Measurements from ENCODE around the gene ZNF653.
"Not testable (repeated sequence)": the region's sequence is repeated elsewhere in the genome, so short reads cannot be mapped to it uniquely, and the experiment has no call there.

ZNF653 gene

DNA sequence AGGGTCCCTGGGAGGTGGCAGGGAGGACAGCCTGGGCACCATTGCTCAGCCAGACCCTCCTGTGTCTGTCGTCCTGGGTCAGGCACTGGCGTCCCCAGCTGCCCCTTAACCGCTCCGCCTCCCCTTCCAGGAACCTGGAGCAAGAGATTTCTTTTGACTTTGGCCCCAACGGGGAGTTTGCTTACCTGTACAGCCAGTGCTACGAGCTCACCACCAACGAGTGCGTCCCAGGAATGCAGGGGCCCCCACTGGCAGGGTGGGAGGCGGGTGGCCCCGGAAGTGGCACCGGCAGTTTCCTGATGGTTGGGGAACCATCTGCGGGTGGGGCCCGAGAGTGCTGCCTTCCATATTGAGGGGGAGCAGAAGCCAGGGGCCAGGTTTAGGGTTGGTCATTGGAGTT, 57.2 kb downstream of the ZNF653 start:
- no peak for DNase-seq
- intact Hi-C loops (cut with DNase I), result loop anchor here (5.0 kb wide), 2 partner anchors 34 to 156 kb away; partner anchors contain the start of gene ELAVL3

DNA sequence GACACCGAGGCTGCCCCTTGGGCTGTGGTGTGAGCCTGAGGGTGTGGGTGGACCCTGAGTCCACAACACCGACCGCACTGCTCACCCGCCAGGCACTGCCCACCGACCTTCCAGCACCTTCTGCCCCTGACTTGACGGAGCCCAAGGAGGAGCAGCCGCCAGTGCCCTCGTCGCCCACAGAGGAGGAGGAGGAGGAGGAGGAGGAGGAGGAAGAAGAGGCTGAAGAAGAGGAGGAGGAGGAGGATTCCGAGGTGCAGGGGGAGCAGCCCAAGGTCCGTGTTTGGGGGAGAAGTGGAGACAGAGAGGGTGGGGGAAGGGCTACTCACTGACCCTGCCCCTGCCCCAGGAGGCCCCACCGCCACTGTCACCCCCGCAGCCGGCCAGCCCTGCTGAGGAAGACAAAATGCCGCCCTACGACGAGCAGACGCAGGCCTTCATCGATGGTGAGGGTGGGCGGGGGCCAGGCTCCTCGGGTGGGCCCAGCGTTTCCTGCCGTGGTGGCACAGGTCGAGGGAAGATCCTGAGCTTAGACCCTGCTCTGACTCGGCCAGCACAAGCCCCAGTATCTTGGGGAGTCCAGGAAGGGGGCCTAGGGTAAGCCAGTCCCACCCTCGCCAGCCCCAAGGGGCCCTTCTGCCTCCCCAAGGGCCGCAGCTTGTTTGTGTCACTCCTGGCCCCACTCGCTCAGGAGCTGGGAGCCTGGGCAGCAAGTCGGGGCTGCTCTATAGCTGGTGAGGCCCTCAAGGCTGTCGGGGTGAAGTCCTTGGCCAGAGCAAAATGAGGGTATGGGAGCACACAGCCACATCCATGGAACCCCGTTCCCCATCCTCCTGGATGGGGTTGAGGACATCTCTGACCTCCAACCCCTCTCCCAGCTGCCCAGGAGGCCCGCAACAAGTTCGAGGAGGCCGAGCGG, 58.0 kb downstream of the ZNF653 start:
- intact Hi-C loops (cut with DNase I), result loop anchor here (5.0 kb wide), 2 partner anchors 35 to 155 kb away; partner anchors contain the start of gene ELAVL3
- no peak for DNase-seq

DNA sequence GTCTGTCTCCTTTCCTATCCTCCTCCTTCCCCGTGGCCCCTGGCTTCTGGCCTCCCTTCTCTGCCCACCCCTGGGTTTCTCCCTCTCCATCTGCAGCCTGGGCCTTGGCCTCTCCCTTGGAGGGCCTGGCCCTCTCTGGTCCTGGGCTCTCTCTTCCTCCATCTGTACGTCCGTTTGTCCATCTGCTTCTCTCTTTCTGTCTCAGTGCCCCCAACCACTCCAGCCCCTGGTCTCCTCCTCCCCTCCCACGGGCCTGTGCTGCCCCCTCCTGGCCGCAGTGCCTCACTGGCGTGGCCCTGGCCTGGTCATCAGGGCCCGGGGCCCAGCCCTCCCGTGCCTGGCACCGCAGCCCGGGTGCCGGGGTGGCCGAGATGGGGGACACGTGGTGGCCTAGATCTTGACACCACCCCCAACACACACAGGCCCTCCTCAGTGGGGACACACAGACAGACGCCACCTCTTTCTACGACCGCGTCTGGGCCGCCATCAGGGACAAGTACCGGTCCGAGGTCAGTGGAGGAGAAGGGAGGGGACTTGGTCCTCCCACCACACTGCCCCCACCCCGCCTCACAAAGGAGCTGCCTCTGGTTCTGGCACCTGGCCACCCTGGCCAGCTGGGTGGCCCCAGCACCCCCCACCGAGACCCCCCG, 58.9 kb downstream of the ZNF653 start:
- intact Hi-C loops (cut with DNase I), result loop anchor here (5.0 kb wide), 2 partner anchors 36 to 154 kb away; partner anchors contain the start of gene ELAVL3
- peak; percentile 73 to 96 (median 88) for DNase-seq

DNA sequence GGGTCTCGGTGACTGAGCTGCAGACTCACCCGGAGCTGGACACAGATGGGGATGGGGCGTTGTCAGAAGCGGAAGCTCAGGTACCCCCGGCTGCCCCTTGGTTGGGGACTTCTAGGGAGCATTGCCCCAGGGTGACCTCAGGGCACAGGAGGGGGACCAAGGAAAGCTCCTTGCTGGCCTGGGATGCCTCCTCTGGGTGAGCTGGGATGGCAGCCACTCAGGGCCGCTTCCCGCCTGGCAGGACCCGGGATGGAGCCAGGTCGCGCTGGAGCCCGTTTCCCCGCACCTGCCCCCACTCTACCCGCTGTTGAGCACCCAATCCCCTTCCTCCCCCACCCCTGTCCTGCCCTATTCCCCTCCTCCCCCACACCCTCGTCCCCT, 59.4 kb downstream of the ZNF653 start:
- intact Hi-C loops (cut with DNase I), result loop anchor here (5.0 kb wide), 2 partner anchors 36 to 154 kb away; partner anchors contain the start of gene ELAVL3
- peak in 2 of 42 donors; percentile 22 to 34 for DNase-seq

DNA sequence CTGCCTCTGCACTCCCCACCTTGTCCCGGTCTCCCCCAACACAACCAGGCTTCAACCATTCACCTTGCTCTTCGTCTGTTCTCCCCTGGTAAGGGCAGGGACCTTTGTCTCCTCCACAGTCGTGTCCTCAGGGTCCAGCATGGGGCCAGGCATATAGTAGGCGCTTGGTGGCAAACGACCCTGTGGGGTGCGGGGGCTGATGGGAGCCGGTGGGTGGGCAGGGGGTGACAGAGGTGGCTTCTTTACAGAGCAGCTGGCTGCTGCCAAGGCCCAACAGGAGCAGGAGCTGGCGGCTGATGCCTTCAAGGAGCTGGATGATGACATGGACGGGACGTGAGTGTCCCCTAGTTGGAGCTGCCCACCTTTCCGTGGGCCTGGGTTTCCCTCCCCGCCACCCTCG, 60.5 kb downstream of the ZNF653 start:
- intact Hi-C loops (cut with DNase I), result loop anchor here (5.0 kb wide), 2 partner anchors 37 to 153 kb away; partner anchors contain the start of gene ELAVL3
- DNase-seq, result no peak

DNA sequence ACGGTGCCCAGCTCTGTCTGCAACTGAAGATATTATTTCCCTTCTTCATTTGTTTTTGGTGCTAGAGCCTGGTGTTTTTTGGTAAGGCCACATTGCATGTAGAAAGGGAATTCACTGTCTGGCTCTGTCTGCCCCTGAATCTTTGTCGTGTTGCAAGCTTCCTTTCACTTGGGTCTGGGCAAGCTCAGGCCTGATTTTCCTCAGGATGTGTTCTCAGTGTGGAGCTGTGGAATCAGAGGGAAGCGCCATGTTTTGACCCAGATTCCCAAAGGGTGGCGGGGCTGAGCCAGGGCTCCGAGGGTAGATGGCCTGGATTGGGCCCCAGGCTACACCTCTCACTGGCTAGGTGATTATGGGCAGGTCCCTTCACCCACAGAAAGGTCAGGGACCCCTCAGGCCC, 61.6 kb downstream of the ZNF653 start:
- no peak for DNase-seq
- intact Hi-C loops (cut with DNase I), result no loop called here

DNA sequence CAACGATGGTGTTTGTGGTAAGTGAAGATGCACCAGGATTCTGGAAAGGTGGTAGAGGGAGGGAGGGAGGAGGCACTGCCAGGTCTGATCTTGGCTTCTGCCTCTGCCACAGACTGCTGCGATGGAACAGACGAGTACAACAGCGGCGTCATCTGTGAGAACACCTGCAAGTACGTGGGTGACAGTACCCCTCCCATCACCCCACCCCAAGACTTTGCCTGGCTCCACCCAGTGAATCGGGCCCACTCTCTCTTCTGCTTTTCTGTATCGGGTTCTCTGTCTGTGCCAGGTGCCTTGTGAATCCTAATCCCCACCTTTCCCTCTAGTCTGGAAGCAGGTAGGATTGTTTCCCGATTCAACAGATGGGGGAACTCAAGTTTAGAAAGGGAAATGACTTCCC, 67.7 kb downstream of the ZNF653 start:
- intact Hi-C loops (cut with DNase I), result loop anchor here (5.0 kb wide), 1 partner anchor 61 kb away; no protein-coding TSS in a partner anchor
- peak in 2 of 42 donors; percentile 30 to 58 for DNase-seq

DNA sequence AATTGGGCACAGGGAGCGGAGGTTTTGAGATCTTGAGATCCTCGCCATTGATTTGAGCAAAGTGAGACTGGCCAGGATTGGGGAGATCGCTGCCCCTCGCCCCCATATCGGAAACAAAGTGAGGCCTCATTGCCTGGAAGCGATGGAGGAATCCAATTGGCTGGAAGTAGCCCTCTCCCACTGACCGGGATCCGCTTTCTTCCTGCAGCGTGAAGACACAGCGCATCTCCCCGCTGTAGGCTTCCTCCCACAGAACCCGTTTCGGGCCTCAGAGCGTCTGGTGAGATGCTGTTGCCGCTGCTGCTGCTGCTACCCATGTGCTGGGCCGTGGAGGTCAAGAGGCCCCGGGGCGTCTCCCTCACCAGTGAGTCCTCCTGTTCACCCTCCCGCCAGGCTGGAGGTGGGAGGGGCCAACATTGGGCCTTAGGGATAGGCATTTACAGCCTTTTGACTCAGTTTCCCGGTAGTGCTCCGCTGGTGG, 69.8 kb downstream of the ZNF653 start:
- peak in 1 of 42 donors; percentile 22 for DNase-seq
- intact Hi-C loops (cut with DNase I), result loop anchor here (5.0 kb wide), 1 partner anchor 59 kb away; no protein-coding TSS in a partner anchor

DNA sequence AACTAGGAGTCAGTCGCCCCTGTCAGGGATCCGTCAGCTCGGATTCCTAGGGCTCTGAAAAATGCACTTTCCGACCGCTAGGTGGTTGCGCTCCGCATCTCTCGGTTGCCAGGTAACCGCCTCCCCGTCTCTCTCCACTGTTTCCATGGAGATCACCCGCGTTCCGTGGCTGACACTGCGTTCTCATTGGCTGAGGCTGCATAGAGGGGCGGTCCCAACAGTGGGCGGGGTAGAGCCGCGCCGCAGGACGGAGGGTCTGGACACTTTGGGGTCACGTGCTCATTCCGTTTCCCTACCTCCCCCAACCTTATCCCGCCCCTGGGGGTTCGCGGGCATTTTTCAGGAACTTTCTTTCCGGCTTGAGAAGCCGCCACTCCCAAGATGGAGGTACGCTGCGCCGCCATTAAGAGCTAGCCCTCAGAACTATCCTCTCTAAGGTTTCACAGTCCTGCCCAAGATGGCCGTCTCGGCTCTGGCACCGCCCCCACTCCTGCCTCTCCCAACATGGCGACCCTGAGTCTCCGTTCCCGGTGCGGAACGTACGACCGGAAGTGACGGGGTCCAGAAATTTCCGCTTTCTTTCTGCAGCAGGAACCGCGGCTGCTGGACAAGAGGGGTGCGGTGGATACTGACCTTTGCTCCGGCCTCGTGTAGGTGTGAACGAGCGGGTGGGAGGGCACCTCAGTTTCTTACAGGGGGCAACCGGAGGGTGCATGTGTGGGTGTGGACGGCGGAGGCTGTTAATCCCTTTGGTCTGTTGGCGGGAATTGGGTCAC, 70.4 kb downstream of the ZNF653 start, which contains the start of the genes ODAD3 and PRKCSH:
ODAD3 (minus strand) TSS at position 65 of the 776 bp plus-strand sequence. CDS start 105 bp downstream, outside the sequence.
PRKCSH (plus strand) TSS at position 579 of the 776 bp plus-strand sequence. CDS start 483 bp downstream, outside the sequence.
- DNase-seq, result peak; percentile 99 to 100 (median 100)
- intact Hi-C loops (cut with DNase I), result loop anchor here (5.0 kb wide), 1 partner anchor 58 kb away; no protein-coding TSS in a partner anchor

DNA sequence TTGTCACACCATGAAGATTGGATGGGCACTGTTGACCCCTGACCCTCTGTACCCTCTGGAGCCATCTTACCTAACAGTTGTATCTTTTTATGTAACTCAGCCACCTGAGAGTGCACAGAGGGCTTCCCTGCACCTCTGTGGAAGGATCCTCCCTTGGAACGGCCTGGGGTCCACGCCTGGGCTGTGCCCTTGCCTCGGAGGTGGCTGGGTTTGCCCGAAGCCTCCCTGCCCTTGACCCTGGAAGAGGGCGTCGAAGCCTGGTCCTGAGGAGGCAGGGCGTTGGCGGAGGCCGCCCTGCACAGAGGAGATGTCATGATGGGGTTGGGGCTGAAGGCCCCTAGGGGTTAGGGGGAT, 71.0 kb downstream of the ZNF653 start:
- intact Hi-C loops (cut with DNase I), result loop anchor here (5.0 kb wide), 1 partner anchor 57 kb away; no protein-coding TSS in a partner anchor
- no peak for DNase-seq

DNA sequence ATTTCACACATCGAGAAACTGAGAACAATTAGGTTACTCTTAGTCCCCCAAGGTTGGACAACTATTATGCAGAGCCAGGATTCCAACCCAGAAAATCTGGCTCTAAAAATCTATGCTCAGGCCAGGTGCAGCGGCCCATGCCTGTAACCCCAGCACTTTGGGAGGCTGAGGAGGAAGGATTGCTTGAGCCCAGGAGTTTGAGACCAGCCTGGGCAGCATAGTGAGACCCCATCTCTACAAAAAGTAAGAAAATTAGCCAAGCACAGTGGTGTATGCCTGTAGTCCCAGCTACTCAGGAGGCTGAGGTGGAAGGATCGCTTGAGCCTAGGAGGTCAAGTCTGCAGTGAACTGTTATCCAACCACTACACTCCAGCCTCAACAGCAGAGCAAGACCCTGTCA, 72.1 kb downstream of the ZNF653 start:
- DNase-seq; intact Hi-C loops (cut with DNase I): not testable (repeated sequence)
